K562 (cell line): ENCODE data around the gene HS2ST1. TPM values are rescaled to one million over a fixed set of nuclear protein-coding genes. Genes with fewer than 3 reads are reported as not detected.

Experiments used
- ATAC-seq: fragments of 200-7000 bp; cut with Tn5 transposase; 3 replicates; pipeline ENCODE4 v1.9.1; 2020; ENCODE audit warnings: moderate library complexity
- BruUV-seq: library from RNA; stranded (reverse); fragments of 400-500 nt; replicated peaks from 2 replicates; lab custom pipeline; 2021; lab: Mats Ljungman, UMichigan
- CTCF ChIA-PET: fragments of 300-600 bp; formaldehyde crosslinking; extraction: SDS; loops from one replicate; lab custom pipeline; 2021; ENCODE audit warnings: low intra/inter-chr PET ratio; lab: Yijun Ruan, JAX
- POLR2A ChIA-PET: fragments of 300-600, 350-650 bp; sonication (Branson Sonifier 250); formaldehyde crosslinking; extraction: SDS; loops from one replicate; lab custom pipeline; 2021; ENCODE audit warnings: antibody characterized with exemption, inconsistent platforms; lab: Yijun Ruan, JAX
- DNase-seq, 4 experiments: peaks; one replicate each; pipeline versions ENCODE4 v3.0.0 to v3.0.0-alpha.2; 2011 to 2018; ENCODE audit warnings: low spot score in 3 of 4, mixed read lengths in 3 of 4; ENCODE audit errors: extremely low read depth in 1 of 4
- FAIRE-seq: peaks from 2 replicates; lab custom pipeline; 2011; peaks lifted over from hg19 to GRCh38; lab: Jason Lieb, UNC
- H2AFZ ChIP-seq: 2 replicates; pipeline ENCODE4 v1.6.0; 2011; ENCODE audit warnings: low read depth, low read length, control low read depth, inconsistent platforms
- H3K27ac ChIP-seq: fragments of 200-600 bp; 3 replicates; pipeline ENCODE4 v1.8.0; 2011; ENCODE audit warnings: low read depth, mild to moderate bottlenecking, control low read depth, inconsistent platforms, low read length, moderate library complexity, mixed read lengths; ENCODE audit errors: extremely low read depth
- H3K27me3 ChIP-seq, 2 experiments: fragments of 300-600 bp in 1 of 2; 2 replicates in 1 of 2; 3 replicates in 1 of 2; pipeline versions ENCODE4 v1.6.0 to v1.8.0; 2011; ENCODE audit warnings: inconsistent platforms in 2 of 2, low read length in 2 of 2, mild to moderate bottlenecking in 1 of 2, mixed read lengths in 1 of 2, moderate library complexity in 1 of 2; ENCODE audit not compliant: control insufficient read depth in 2 of 2, insufficient read depth in 2 of 2
- H3K36me3 ChIP-seq: fragments of 300-600 bp; 3 replicates; pipeline ENCODE4 v1.8.0; 2011; ENCODE audit warnings: mild to moderate bottlenecking, low read length, inconsistent platforms; ENCODE audit not compliant: control insufficient read depth, insufficient read depth
- H3K4me1 ChIP-seq, 2 experiments: fragments of 200-600 bp in 1 of 2; replicated peaks in 1 of 2; 2 replicates in 1 of 2; 3 replicates in 1 of 2; pipeline versions ENCODE4 v1.5.1 to v1.8.0; 2011; ENCODE audit warnings: inconsistent platforms in 2 of 2, low read length in 2 of 2, mild to moderate bottlenecking in 1 of 2, mixed read lengths in 1 of 2, moderate library complexity in 1 of 2; ENCODE audit not compliant: control insufficient read depth in 2 of 2, insufficient read depth in 2 of 2
- H3K4me2 ChIP-seq: 2 replicates; pipeline ENCODE4 v1.6.1; 2011; ENCODE audit warnings: low read length, control low read depth, inconsistent platforms, mixed read lengths; ENCODE audit not compliant: insufficient read depth
- H3K4me3 ChIP-seq: fragments of 200-600 bp; sonication (generic), shearing (Covaris generic); 2 replicates; pipeline ENCODE4 v1.5.1; 2016; ENCODE audit warnings: control low read depth, inconsistent platforms
- H3K79me2 ChIP-seq: fragments of 200-600 bp; 3 replicates; pipeline ENCODE4 v1.8.0; 2011; ENCODE audit warnings: low read length, inconsistent platforms; ENCODE audit not compliant: control insufficient read depth, insufficient read depth
- H3K9ac ChIP-seq, 2 experiments: 2 replicates each; pipeline versions ENCODE4 v1.6.0 to v1.6.1; 2011; ENCODE audit warnings: low read depth in 2 of 2, low read length in 2 of 2, control low read depth in 1 of 2, inconsistent platforms in 1 of 2, mild to moderate bottlenecking in 1 of 2, mixed read lengths in 1 of 2; ENCODE audit not compliant: insufficient read depth in 1 of 2
- H3K9me1 ChIP-seq: one replicate; pipeline ENCODE4 v1.6.0; 2011; ENCODE audit warnings: inconsistent platforms, mild to moderate bottlenecking, low read length, moderate library complexity; ENCODE audit not compliant: control insufficient read depth, insufficient read depth
- H3K9me3 ChIP-seq: replicated peaks from 2 replicates; pipeline ENCODE4 v1.5.1; 2011; ENCODE audit warnings: low read depth, low read length, inconsistent platforms; ENCODE audit not compliant: control insufficient read depth, insufficient read depth
- H4K20me1 ChIP-seq: replicated peaks from 2 replicates; pipeline ENCODE4 v1.6.1; 2011; ENCODE audit warnings: low read length, inconsistent platforms, mixed read lengths; ENCODE audit not compliant: control insufficient read depth, insufficient read depth
- CHCHD3 ChIP-seq: fragments of 250-450 bp; sonication (Bioruptor Pico); IDR thresholded peaks from 2 replicates; pipeline ENCODE4 v2.1.2; 2022; ENCODE audit warnings: mild to moderate bottlenecking
- KAT2B ChIP-seq: IDR thresholded peaks from one replicate; pipeline ENCODE4 v1.6.1; 2012; ENCODE audit warnings: low read depth, mild to moderate bottlenecking, control low read depth, inconsistent platforms, low read length, moderate library complexity
- MCM5 ChIP-seq: fragments of 450-650 bp; IDR thresholded peaks from 2 replicates; pipeline ENCODE4 v1.6.1; 2016; ENCODE audit warnings: low read depth
- NRF1 ChIP-seq, 2 experiments: fragments of 450-650 bp; IDR thresholded peaks in 1 of 2; conservative IDR thresholded peaks in 1 of 2; 2 replicates each; pipeline ENCODE4 v1.6.1; 2014; ENCODE audit warnings: mild to moderate bottlenecking in 2 of 2
- SMARCC2 ChIP-seq: fragments of 450-650 bp; IDR thresholded peaks from 2 replicates; pipeline ENCODE4 v1.6.1; 2017; ENCODE audit warnings: antibody characterized with exemption, moderate library complexity, mild to moderate bottlenecking, low read depth
- SOX6 ChIP-seq: fragments of 450-650 bp; IDR thresholded peaks from 2 replicates; pipeline ENCODE4 v1.6.1; 2014; ENCODE audit warnings: mild to moderate bottlenecking
- ZNF518B ChIP-seq: fragments of 250-450 bp; sonication (Bioruptor Pico); IDR thresholded peaks from 2 replicates; pipeline ENCODE4 v1.5.0; 2021; ENCODE audit warnings: mild to moderate bottlenecking, moderate library complexity
- WGBS: fragments of 100-300 bp; shearing (Covaris generic); methylation state at CpG from one replicate; pipeline ENCODE4 v1.1.6; 2016; ENCODE audit warnings: low coverage, mixed read lengths; ENCODE audit not compliant: insufficient coverage; ENCODE audit errors: missing lambda C conversion rate; 5-methylcytosine and 5-hydroxymethylcytosine counted together
- in situ Hi-C: fragments of 300-500 bp; cut with MboI; formaldehyde crosslinking; loops from 4 replicates; pipeline ENCODE4 v1.15.0; 2018; ENCODE audit warnings: inconsistent platforms, mixed read lengths
- intact Hi-C: fragments of 100-400 bp; cut with micrococcal nuclease; formaldehyde crosslinking; loops from 2 replicates; pipeline ENCODE4 v1.14.2; 2022
- polyA plus RNA-seq, 8 experiments: library from polyadenylated mRNA; depleted of rRNA in 4 of 8; stranded (reverse) in 5 of 8; unstranded in 3 of 8; fragments of >200 nt; fragmentation: Nextera tagmentation in 2 of 8; fragmentation: Illumina TruSeq in 1 of 8; extraction: Ambion mirVana in 2 of 8; extraction: Trizol in 1 of 8; gene quantifications; 2 replicates each; pipeline versions ENCODE4 v1.2.1 to v1.2.3, GENCODE V29; 2011 to 2014; ENCODE audit warnings: inconsistent platforms in 1 of 8, missing spikeins in 1 of 8
- total RNA-seq, 7 experiments: library from RNA; depleted of rRNA in 6 of 7; stranded (reverse); fragments of >200 nt in 6 of 7; fragmentation: Illumina TruSeq in 2 of 7; extraction: Trizol in 2 of 7; gene quantifications; 2 replicates each; pipeline versions ENCODE4 v1.2.1 to v1.2.3, GENCODE V29; 2011 to 2021; ENCODE audit warnings: low replicate concordance in 1 of 7

The HS2ST1 gene
- total and polyA plus RNA-seq, 9 of the 15 experiments (the other 6 are each of a cell fraction or from before 2014, with no cell fraction given), result 7.7 to 43.3 (median 25.8) TPM

- TF ChIP-seq ZNF518B (CRISPR knock-in tag), result no peak
Observed at GRCh38 chr1:87146986-87147385, 232.6 kb downstream of the HS2ST1 start (continued).

- ATAC-seq, result no peak
- Histone ChIP-seq H3K4me3 (no peak overlapping the region), H3K9me3 (no peaks in the 10 kb centered on the region), H3K9ac (no peak overlapping the region), H4K20me1 (no peaks in the 10 kb centered on the region), H3K79me2 (no peaks in the 10 kb centered on the region), H3K27me3 (peaks cover 5 to 24% of the 10 kb centered on the region in 2 experiments; a peak in 4 of 5 replicates), H3K36me3 (no peaks in the 10 kb centered on the region), H3K4me1 (peaks cover 0 to 7% of the 10 kb centered on the region in 2 experiments; a peak in 1 of 5 replicates), H2AFZ (no peak overlapping the region), H3K4me2 (no peak overlapping the region), H3K9me1 (no peaks in the 10 kb centered on the region), H3K27ac (no peak overlapping the region)
- no peak for TF ChIP-seq CHCHD3 (CRISPR knock-in tag)
- TF ChIP-seq NRF1 (conservative IDR thresholded peaks at IDR 0.05 in 1 of 2, IDR thresholded peaks at IDR 0.05 in 1 of 2), result no peak
- TF ChIP-seq SMARCC2, result no peak
- no peak for TF ChIP-seq MCM5
- TF ChIP-seq SOX6, result no peak
- no peak for TF ChIP-seq KAT2B
- CTCF ChIA-PET, result no interaction called here
- POLR2A ChIA-PET, result no interaction called here
- BruUV-seq, result no TSS peak
- WGBS, result 0% methylated on average over 3 of the region's 3 CpGs
- FAIRE-seq, result no peak
- no peak for DNase-seq
- in situ Hi-C loops, result no loop called here
- intact Hi-C loops, result no loop called here
Observed at GRCh38 chr1:87147851-87148250, 233.4 kb downstream of the HS2ST1 start.
